ENCODE results near the gene SCARB1. TPM values are rescaled to one million over a fixed set of nuclear protein-coding genes. Genes with fewer than 3 reads are reported as not detected.
A peak's percentile ranks its signal among the peaks of the same experiment; 100 is the strongest.

The SCARB1 gene
- total RNA-seq, 1 donor from 2014 or later = 12.0 TPM

GRCh38 chr12:124809878-124810277 lies 53.8 kb downstream of the SCARB1 start:
- intact Hi-C loops (cut with micrococcal nuclease) = no loop called here
- DNase-seq = no peak
- ATAC-seq = no peak

GRCh38 chr12:124809391-124809790 lies 54.3 kb downstream of the SCARB1 start:
- intact Hi-C loops (cut with micrococcal nuclease) = no loop called here
- DNase-seq (no peak), ATAC-seq (no peak)

GRCh38 chr12:124808272-124808671 lies 55.4 kb downstream of the SCARB1 start:
- no peak for ATAC-seq
- intact Hi-C loops (cut with micrococcal nuclease) = no loop called here
- no peak for DNase-seq

- intact Hi-C loops (cut with micrococcal nuclease) = no loop called here
- DNase-seq (no peak), ATAC-seq (no peak)
Measured at GRCh38 chr12:124805876-124806668, 57.6 kb downstream of the SCARB1 start.

- DNase-seq (no peak), ATAC-seq (no peak)
- intact Hi-C loops (cut with micrococcal nuclease) = no loop called here
Measured at GRCh38 chr12:124805050-124805449, 58.6 kb downstream of the SCARB1 start.

- intact Hi-C loops (cut with micrococcal nuclease) = no loop called here
- peak; percentile 39 for DNase-seq
- peak; percentile 75 for ATAC-seq
Measured at GRCh38 chr12:124804011-124804621, 59.5 kb downstream of the SCARB1 start.

GRCh38 chr12:124802361-124802760 lies 61.3 kb downstream of the SCARB1 start:
- ATAC-seq = no peak
- intact Hi-C loops (cut with micrococcal nuclease) = no loop called here
- DNase-seq = no peak

GRCh38 chr12:124800506-124800905 lies 63.2 kb downstream of the SCARB1 start:
- intact Hi-C loops (cut with micrococcal nuclease) = no loop called here
- ATAC-seq (no peak), DNase-seq (no peak)

GRCh38 chr12:124797321-124797720 lies 66.3 kb downstream of the SCARB1 start:
- intact Hi-C loops (cut with micrococcal nuclease) = no loop called here
- ATAC-seq (no peak), DNase-seq (no peak)

GRCh38 chr12:124796303-124796960 lies 67.2 kb downstream of the SCARB1 start:
- ATAC-seq = no peak
- DNase-seq = no peak
- intact Hi-C loops (cut with micrococcal nuclease) = no loop called here

- intact Hi-C loops (cut with micrococcal nuclease) = no loop called here
- no peak for ATAC-seq
- DNase-seq = no peak
Measured at GRCh38 chr12:124795081-124795948, 68.3 kb downstream of the SCARB1 start.

- ATAC-seq = no peak
- intact Hi-C loops (cut with micrococcal nuclease) = no loop called here
- DNase-seq = no peak
Measured at GRCh38 chr12:124792961-124793441, 70.7 kb downstream of the SCARB1 start.

GRCh38 chr12:124792156-124792555 lies 71.5 kb downstream of the SCARB1 start:
- DNase-seq = no peak
- intact Hi-C loops (cut with micrococcal nuclease) = no loop called here
- ATAC-seq = no peak

GRCh38 chr12:124790650-124791400 lies 72.8 kb downstream of the SCARB1 start:
- intact Hi-C loops (cut with micrococcal nuclease) = no loop called here
- DNase-seq = no peak
- peak; percentile 49 for ATAC-seq

- no peak for ATAC-seq
- intact Hi-C loops (cut with micrococcal nuclease) = no loop called here
- DNase-seq = no peak
Measured at GRCh38 chr12:124788936-124789555, 74.6 kb downstream of the SCARB1 start.

- DNase-seq (peak; percentile 89), ATAC-seq (peak; percentile 97)
- intact Hi-C loops (cut with micrococcal nuclease) = no loop called here
Measured at GRCh38 chr12:124786061-124786964, 77.4 kb downstream of the SCARB1 start.

- intact Hi-C loops (cut with micrococcal nuclease) = no loop called here
- DNase-seq (no peak), ATAC-seq (no peak)
Measured at GRCh38 chr12:124784871-124785572, 78.6 kb downstream of the SCARB1 start.

All from left ventricle myocardium superior (tissue), 1 donor.